Mammary epithelial cell (primary cell): ENCODE data around the gene GGA1.

Source experiments
- CTCF ChIP-seq, 2 donors: IDR thresholded peaks in 1 of 2; conservative IDR thresholded peaks in 1 of 2; 2 replicates each; pipeline ENCODE4 v1.5.1; 2011 to 2012; ENCODE audit warnings: inconsistent platforms in 2 of 2, low read length in 2 of 2, mild to moderate bottlenecking in 2 of 2, control low read depth in 1 of 2, low read depth in 1 of 2; ENCODE audit not compliant: insufficient read depth in 1 of 2; ENCODE audit errors: extremely low read depth in 1 of 2
- EZH2 ChIP-seq: IDR thresholded peaks from 2 replicates; pipeline ENCODE4 v1.6.1; 2012; ENCODE audit warnings: low read length, inconsistent platforms, borderline replicate concordance

- TF ChIP-seq CTCF (conservative IDR thresholded peaks at IDR 0.05 in 1 of 2, IDR thresholded peaks at IDR 0.05 in 1 of 2; ENCODE audit: extremely low read depth in 1 of 2, insufficient read depth in 1 of 2, low read depth in 1 of 2, low read length in 2 of 2) (no peak), EZH2 (no peak)
Measured at GRCh38 chr22:37676736-37677492, 68.3 kb downstream of the GGA1 start.
